HCT116 (cell line): ENCODE measurements around the gene MTOR. TPM values are rescaled to one million over a fixed set of nuclear protein-coding genes. Genes with fewer than 3 reads are reported as not detected.

ENCODE experiments used
- ATAC-seq: fragments of 200-7000 bp; cut with Tn5 transposase; 2 replicates; pipeline ENCODE4 v1.9.1; 2020; ENCODE audit warnings: mild to moderate bottlenecking, moderate library complexity
- BruUV-seq: library from RNA; stranded (reverse); fragments of 400-500 nt; replicated peaks from 2 replicates; lab custom pipeline; 2021; lab: Mats Ljungman, UMichigan
- CTCF ChIA-PET: fragments of 300-600 bp; sonication (Branson Sonifier 250); formaldehyde crosslinking; loops from one replicate; lab custom pipeline; 2021; ENCODE audit warnings: antibody characterized with exemption; lab: Charles Lee
- POLR2A ChIA-PET: fragments of 300-600, 350-600 bp; sonication (Branson Sonifier 250); formaldehyde crosslinking; loops from one replicate; lab custom pipeline; 2021; ENCODE audit warnings: antibody characterized with exemption; lab: Charles Lee
- RAD21 ChIA-PET, 2 experiments: fragments of 300-600 bp; sonication (Branson Sonifier 250); formaldehyde crosslinking; loops; one replicate each; lab custom pipeline; 2023; ENCODE audit warnings: low total read pairs in 2 of 2; ENCODE audit not compliant: uncharacterized antibody in 2 of 2, unreplicated experiment in 2 of 2, low non-redundant PET in 1 of 2; lab: Charles Lee
- DNase-seq: peaks from one replicate; pipeline ENCODE4 v3.0.0-alpha.2; 2010; ENCODE audit warnings: low read depth, low spot score
- H2AFZ ChIP-seq: fragments of 200-600 bp; shearing (Covaris generic), sonication (generic); 2 replicates; pipeline ENCODE4 v1.6.1; 2017; ENCODE audit warnings: low read depth, mixed run types, mixed read lengths, antibody characterized with exemption, low read length; ENCODE audit not compliant: poor library complexity, severe bottlenecking
- H3K27ac ChIP-seq: 2 replicates; pipeline ENCODE4 v1.5.1; 2012; ENCODE audit warnings: low read depth, low read length
- H3K27me3 ChIP-seq: fragments of 200-600 bp; sonication (generic); 2 replicates; pipeline ENCODE4 v1.6.1; 2016; ENCODE audit warnings: mixed run types, low read length, mixed read lengths; ENCODE audit not compliant: insufficient read depth
- H3K36me3 ChIP-seq, 2 experiments: fragments of 200-500 bp in 1 of 2; fragments of 200-600 bp in 1 of 2; sonication (Bioruptor generic) in 1 of 2; sonication (generic) in 1 of 2; 2 replicates each; pipeline versions ENCODE4 v1.5.1 to v1.6.1; 2014 to 2016; ENCODE audit warnings: low read length in 2 of 2, inconsistent platforms in 1 of 2, mixed read lengths in 1 of 2, mixed run types in 1 of 2; ENCODE audit not compliant: insufficient read depth in 2 of 2, control insufficient read depth in 1 of 2
- H3K4me1 ChIP-seq, 2 experiments: fragments of 200-600 bp in 1 of 2; sonication (generic) in 1 of 2; 2 replicates each; pipeline versions ENCODE4 v1.5.1 to v1.6.1; 2012 to 2017; ENCODE audit warnings: low read length in 2 of 2, inconsistent platforms in 1 of 2, mild to moderate bottlenecking in 1 of 2, mixed read lengths in 1 of 2, mixed run types in 1 of 2, moderate library complexity in 1 of 2; ENCODE audit not compliant: insufficient read depth in 2 of 2, control insufficient read depth in 1 of 2
- H3K4me2 ChIP-seq: fragments of 200-600 bp; sonication (generic); 2 replicates; pipeline ENCODE4 v1.6.1; 2017; ENCODE audit warnings: mixed run types, low read length, mixed read lengths
- H3K4me3 ChIP-seq, 2 experiments: fragments of 200-600 bp in 1 of 2; sonication (generic) in 1 of 2; replicated peaks in 1 of 2; 2 replicates each; pipeline ENCODE4 v1.5.1; 2011 to 2016; ENCODE audit warnings: low read length in 2 of 2, control low read depth in 1 of 2, low read depth in 1 of 2, mild to moderate bottlenecking in 1 of 2, mixed read lengths in 1 of 2, mixed run types in 1 of 2
- H3K79me2 ChIP-seq: fragments of 200-600 bp; sonication (generic); 2 replicates; pipeline ENCODE4 v1.6.1; 2017; ENCODE audit warnings: mild to moderate bottlenecking, mixed run types, low read length, moderate library complexity, mixed read lengths; ENCODE audit not compliant: insufficient read depth
- H3K9ac ChIP-seq: fragments of 200-600 bp; sonication (generic); 2 replicates; pipeline ENCODE4 v1.6.1; 2016; ENCODE audit warnings: low read length, mixed read lengths
- H3K9me2 ChIP-seq: fragments of 200-600 bp; sonication (generic), shearing (Covaris generic); 2 replicates; pipeline ENCODE4 v1.6.1; 2017; ENCODE audit warnings: mixed run types, mild to moderate bottlenecking, moderate library complexity; ENCODE audit not compliant: insufficient read depth
- H3K9me3 ChIP-seq, 2 experiments: fragments of 200-500 bp in 1 of 2; fragments of 200-600 bp in 1 of 2; sonication (Bioruptor generic) in 1 of 2; sonication (generic) in 1 of 2; 2 replicates each; pipeline ENCODE4 v1.6.1; 2014 to 2017; ENCODE audit warnings: low read length in 2 of 2, mixed read lengths in 2 of 2, inconsistent platforms in 1 of 2, low read depth in 1 of 2, mild to moderate bottlenecking in 1 of 2, mixed run types in 1 of 2, moderate library complexity in 1 of 2; ENCODE audit not compliant: control insufficient read depth in 1 of 2, insufficient read depth in 1 of 2
- H4K20me1 ChIP-seq: fragments of 200-600 bp; sonication (generic), shearing (Covaris generic); 2 replicates; pipeline ENCODE4 v1.6.1; 2017; ENCODE audit warnings: mixed run types, mild to moderate bottlenecking, moderate library complexity; ENCODE audit not compliant: insufficient read depth
- CTCF ChIP-seq, 3 experiments: fragments of 200-600 bp in 1 of 3; sonication (generic) in 1 of 3; IDR thresholded peaks in 2 of 3; conservative IDR thresholded peaks in 1 of 3; 2 replicates each; pipeline ENCODE4 v1.5.1; 2012 to 2017; ENCODE audit warnings: low read depth in 2 of 3, low read length in 2 of 3, antibody characterized with exemption in 1 of 3, borderline replicate concordance in 1 of 3, control low read depth in 1 of 3, mild to moderate bottlenecking in 1 of 3, mixed read lengths in 1 of 3, mixed run types in 1 of 3, moderate library complexity in 1 of 3; ENCODE audit not compliant: insufficient read depth in 1 of 3
- ELF1 ChIP-seq: IDR thresholded peaks from 2 replicates; pipeline ENCODE4 v1.6.1; 2012; ENCODE audit warnings: low read depth, borderline replicate concordance
- EZH2phosphoT487 ChIP-seq: fragments of 200-600 bp; IDR thresholded peaks from 2 replicates; pipeline ENCODE4 v1.6.1; 2018; ENCODE audit warnings: antibody characterized with exemption, borderline replicate concordance
- FOSL1 ChIP-seq: IDR thresholded peaks from 2 replicates; pipeline ENCODE4 v1.6.1; 2012; ENCODE audit warnings: low read depth
- JUND ChIP-seq: IDR thresholded peaks from 2 replicates; pipeline ENCODE4 v1.6.1; 2012
- MAX ChIP-seq: IDR thresholded peaks from 2 replicates; pipeline ENCODE4 v1.6.1; 2012
- POLR2AphosphoS5 ChIP-seq: IDR thresholded peaks from 2 replicates; pipeline ENCODE4 v1.6.1; 2011; ENCODE audit warnings: mild to moderate bottlenecking, low read depth, low read length, moderate library complexity
- RAD21 ChIP-seq: IDR thresholded peaks from 2 replicates; pipeline ENCODE4 v1.6.1; 2012; ENCODE audit warnings: low read depth, mild to moderate bottlenecking
- REST ChIP-seq: IDR thresholded peaks from 2 replicates; pipeline ENCODE4 v1.6.1; 2012; ENCODE audit warnings: low read depth
- SIN3A ChIP-seq: IDR thresholded peaks from 2 replicates; pipeline ENCODE4 v1.6.1; 2012; ENCODE audit warnings: low read depth
- SRF ChIP-seq: IDR thresholded peaks from 2 replicates; pipeline ENCODE4 v1.6.1; 2012; ENCODE audit warnings: low read depth
- TCF7L2 ChIP-seq: IDR thresholded peaks from 2 replicates; pipeline ENCODE4 v1.7.0; 2011; ENCODE audit warnings: borderline replicate concordance, inconsistent platforms; ENCODE audit not compliant: insufficient read depth, insufficient read length; ENCODE audit errors: extremely low read depth
- YY1 ChIP-seq: IDR thresholded peaks from 2 replicates; pipeline ENCODE4 v1.6.1; 2011; ENCODE audit warnings: low read length, low read depth, moderate library complexity, mild to moderate bottlenecking; ENCODE audit not compliant: insufficient replicate concordance; ENCODE audit errors: extremely low read depth
- ZFX ChIP-seq: fragments of 450-650 bp; IDR thresholded peaks from 2 replicates; pipeline ENCODE4 v1.6.1; 2017
- intact Hi-C: fragments of 100-400 bp; cut with micrococcal nuclease; formaldehyde crosslinking; loops from 2 replicates; pipeline ENCODE4 v1.10.0; 2022
- total RNA-seq: library from RNA; stranded (reverse); gene quantifications from one replicate; pipeline ENCODE4 v1.2.1, GENCODE V29; 2021; ENCODE audit not compliant: unreplicated experiment

Gene MTOR
- total RNA-seq, 1 experiment from 2014 or later, result 42.2 TPM

GRCh38 chr1:11187494-11187893 lies 74.9 kb downstream of the MTOR start:
- Histone ChIP-seq H3K4me1 (no peaks in the 10 kb centered on the region), H3K27me3 (no peaks in the 10 kb centered on the region), H2AFZ (no peak overlapping the region), H3K9me3 (no peaks in the 10 kb centered on the region), H3K4me3 (no peak overlapping the region), H3K9ac (no peak overlapping the region), H3K79me2 (no peaks in the 10 kb centered on the region), H3K4me2 (no peak overlapping the region), H4K20me1 (no peaks in the 10 kb centered on the region), H3K9me2 (no peaks in the 10 kb centered on the region), H3K27ac (no peak overlapping the region), H3K36me3 (0 out of 4 replicates have a peak, but pooled peaks cover 0 to 9% of the 10 kb centered on the region in 2 experiments)
- CTCF ChIA-PET, result no interaction called here
- RAD21 ChIA-PET, result no interaction called here
- BruUV-seq, result no TSS peak
- TF ChIP-seq ZFX, result no peak
- ATAC-seq (no peak), DNase-seq (no peak)
- POLR2A ChIA-PET, result no interaction called here
- intact Hi-C loops, result no loop called here

- H3K36me3 ChIP-seq, result 0 out of 4 replicates have a peak, but pooled peaks cover 0 to 9% of the 10 kb centered on the region in 2 experiments
- POLR2A ChIA-PET, result no interaction called here
- no peaks in the 10 kb centered on the region for H3K9me3 ChIP-seq
- H3K4me3 ChIP-seq, result no peak overlapping the region
- H4K20me1 ChIP-seq, result no peaks in the 10 kb centered on the region
- RAD21 ChIA-PET, result no interaction called here
- no peak overlapping the region for H3K4me2 ChIP-seq
- ATAC-seq (no peak), DNase-seq (no peak)
- intact Hi-C loops, result no loop called here
- no peak overlapping the region for H2AFZ ChIP-seq
- no peaks in the 10 kb centered on the region for H3K4me1 ChIP-seq
- BruUV-seq, result no TSS peak
- no peak overlapping the region for H3K27ac ChIP-seq
- H3K79me2 ChIP-seq, result no peaks in the 10 kb centered on the region
- CTCF ChIA-PET, result no interaction called here
- TF ChIP-seq CTCF (IDR thresholded peaks at IDR 0.05 in 2 of 3, conservative IDR thresholded peaks at IDR 0.05 in 1 of 3; ENCODE audit: borderline replicate concordance in 1 of 3, insufficient read depth in 1 of 3, low read depth in 2 of 3, low read length in 2 of 3) (no peak), ZFX (no peak), JUND (no peak), POLR2AphosphoS5 (no peak), EZH2phosphoT487 (no peak), ELF1 (no peak), YY1 (no peak), SIN3A (no peak), REST (no peak), SRF (no peak), MAX (no peak), FOSL1 (no peak), RAD21 (no peak), TCF7L2 (no peak)
- TF ChIP-seq, all 23 proteins: peak for 0
- no peaks in the 10 kb centered on the region for H3K9me2 ChIP-seq
- H3K27me3 ChIP-seq, result no peaks in the 10 kb centered on the region
- H3K9ac ChIP-seq, result no peak overlapping the region
Measured at GRCh38 chr1:11187000-11187399, 75.4 kb downstream of the MTOR start.
